Tibial nerve (tissue), 3 donors: ENCODE results near the gene AFAP1L2.

ENCODE experiments used
- CTCF ChIP-seq, 5 experiments: fragments of 200-600 bp in 3 of 5; fragments of 450-650 bp in 2 of 5; sonication (generic) in 3 of 5; IDR thresholded peaks; one replicate each; pipeline ENCODE4 v1.5.1; 2016 to 2019; ENCODE audit warnings: antibody characterized with exemption in 5 of 5, mild to moderate bottlenecking in 3 of 5, moderate library complexity in 2 of 5
- POLR2A ChIP-seq, 2 donors: fragments of 450-650 bp; IDR thresholded peaks; one replicate each; pipeline ENCODE4 v1.6.1; 2017; ENCODE audit warnings: antibody characterized with exemption in 2 of 2, mild to moderate bottlenecking in 2 of 2, moderate library complexity in 2 of 2

DNA sequence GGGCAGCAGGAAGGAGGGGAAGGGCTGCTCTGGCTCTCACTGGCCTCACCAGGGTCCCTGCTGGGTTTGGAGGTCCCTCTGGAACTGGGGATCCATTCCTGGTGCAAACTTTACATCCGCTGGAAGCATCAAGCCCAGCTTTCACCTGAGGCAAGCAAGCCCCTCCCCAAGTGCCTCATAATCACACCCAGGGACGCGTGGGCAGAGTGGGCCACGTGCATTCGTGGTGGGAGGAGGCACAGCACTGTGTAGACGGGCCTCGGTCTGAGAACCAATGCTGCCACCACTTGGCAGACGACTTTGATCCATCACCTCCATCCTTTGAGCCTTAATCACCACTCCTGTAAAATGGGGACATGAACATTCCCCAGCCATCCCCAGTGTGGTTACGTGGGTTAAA, 91.2 kb downstream of the AFAP1L2 start:
- TF ChIP-seq POLR2A (IDR thresholded peaks at IDR 0.05) (no peak), CTCF (IDR thresholded peaks at IDR 0.05) (no peak)
